GM19238 (cell line): Measurements from ENCODE around the gene RAC3.

Source experiments
- DNase-seq: peaks from one replicate; pipeline ENCODE4 v3.0.0; 2011; ENCODE audit warnings: low spot score; ENCODE audit not compliant: insufficient read length

RAC3 gene

GRCh38 chr17:82072827-82073226, 41.3 kb downstream of the RAC3 start:
- no peak for DNase-seq

GRCh38 chr17:82073446-82073845, 42.0 kb downstream of the RAC3 start:
- no peak for DNase-seq

- no peak for DNase-seq
These were observed 44.7 kb downstream of the RAC3 start for GRCh38 chr17:82076018-82076784.

GRCh38 chr17:82076785-82077591, 45.5 kb downstream of the RAC3 start:
- no peak for DNase-seq

- no peak for DNase-seq
These were observed 46.3 kb downstream of the RAC3 start for GRCh38 chr17:82077617-82078358.

GRCh38 chr17:82078433-82078832, 47.0 kb downstream of the RAC3 start:
- no peak for DNase-seq

- DNase-seq, result no peak
These were observed 47.7 kb downstream of the RAC3 start for GRCh38 chr17:82079001-82079677.

GRCh38 chr17:82080048-82080788, 48.7 kb downstream of the RAC3 start:
- DNase-seq, result no peak

GRCh38 chr17:82080789-82081464, 49.4 kb downstream of the RAC3 start:
- DNase-seq, result no peak

- DNase-seq, result no peak
These were observed 50.1 kb downstream of the RAC3 start for GRCh38 chr17:82081546-82081945.

GRCh38 chr17:82081966-82082365, 50.5 kb downstream of the RAC3 start:
- no peak for DNase-seq

GRCh38 chr17:82082456-82082855, 51.0 kb downstream of the RAC3 start:
- DNase-seq, result no peak

GRCh38 chr17:82083009-82083408, 51.5 kb downstream of the RAC3 start:
- no peak for DNase-seq
